Measurements from ENCODE around the gene C1QL3. TPM values are rescaled to one million over a fixed set of nuclear protein-coding genes. Genes with fewer than 3 reads are reported as not detected.

C1QL3 gene
- total and polyA plus RNA-seq, 2 experiments from 2014 or later = 0.34 to 2.3 TPM

DNA sequence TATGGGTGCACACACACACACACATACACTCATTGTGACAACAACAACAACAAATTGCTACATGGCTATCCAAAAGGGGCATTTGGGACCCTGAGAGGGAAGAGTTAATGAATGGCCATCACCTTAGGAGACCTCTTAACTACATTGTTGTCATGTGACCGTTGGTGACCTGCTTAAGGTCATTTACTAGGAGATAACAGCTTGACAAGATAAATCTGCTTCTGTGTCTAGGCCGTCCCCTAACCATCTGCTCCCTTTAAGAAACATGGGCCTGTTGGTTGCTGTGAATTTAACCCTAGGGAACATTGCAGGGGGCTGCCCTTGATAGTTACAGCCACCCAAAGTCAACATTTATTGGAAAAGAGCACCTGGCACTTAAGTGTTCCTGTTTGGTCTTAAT, 29.7 kb downstream of the C1QL3 start (continued):
- TF ChIP-seq, protein P1, sequence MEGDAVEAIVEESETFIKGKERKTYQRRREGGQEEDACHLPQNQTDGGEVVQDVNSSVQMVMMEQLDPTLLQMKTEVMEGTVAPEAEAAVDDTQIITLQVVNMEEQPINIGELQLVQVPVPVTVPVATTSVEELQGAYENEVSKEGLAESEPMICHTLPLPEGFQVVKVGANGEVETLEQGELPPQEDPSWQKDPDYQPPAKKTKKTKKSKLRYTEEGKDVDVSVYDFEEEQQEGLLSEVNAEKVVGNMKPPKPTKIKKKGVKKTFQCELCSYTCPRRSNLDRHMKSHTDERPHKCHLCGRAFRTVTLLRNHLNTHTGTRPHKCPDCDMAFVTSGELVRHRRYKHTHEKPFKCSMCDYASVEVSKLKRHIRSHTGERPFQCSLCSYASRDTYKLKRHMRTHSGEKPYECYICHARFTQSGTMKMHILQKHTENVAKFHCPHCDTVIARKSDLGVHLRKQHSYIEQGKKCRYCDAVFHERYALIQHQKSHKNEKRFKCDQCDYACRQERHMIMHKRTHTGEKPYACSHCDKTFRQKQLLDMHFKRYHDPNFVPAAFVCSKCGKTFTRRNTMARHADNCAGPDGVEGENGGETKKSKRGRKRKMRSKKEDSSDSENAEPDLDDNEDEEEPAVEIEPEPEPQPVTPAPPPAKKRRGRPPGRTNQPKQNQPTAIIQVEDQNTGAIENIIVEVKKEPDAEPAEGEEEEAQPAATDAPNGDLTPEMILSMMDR (conservative IDR thresholded peaks at IDR 0.05; ENCODE audit: low read depth in 2 of 2) = no peak
- TF ChIP-seq ZNF114 (CRISPR knock-in tag; IDR thresholded peaks at IDR 0.05) (no peak), EZH2 (IDR thresholded peaks at IDR 0.05; ENCODE audit: low read depth, unreplicated experiment) (no peak), EZH2phosphoT487 (IDR thresholded peaks at IDR 0.05; ENCODE audit: unreplicated experiment) (no peak), ZNF331 (CRISPR knock-in tag; IDR thresholded peaks at IDR 0.05; ENCODE audit: low read depth) (no peak)
- TF ChIP-seq, protein P2, sequence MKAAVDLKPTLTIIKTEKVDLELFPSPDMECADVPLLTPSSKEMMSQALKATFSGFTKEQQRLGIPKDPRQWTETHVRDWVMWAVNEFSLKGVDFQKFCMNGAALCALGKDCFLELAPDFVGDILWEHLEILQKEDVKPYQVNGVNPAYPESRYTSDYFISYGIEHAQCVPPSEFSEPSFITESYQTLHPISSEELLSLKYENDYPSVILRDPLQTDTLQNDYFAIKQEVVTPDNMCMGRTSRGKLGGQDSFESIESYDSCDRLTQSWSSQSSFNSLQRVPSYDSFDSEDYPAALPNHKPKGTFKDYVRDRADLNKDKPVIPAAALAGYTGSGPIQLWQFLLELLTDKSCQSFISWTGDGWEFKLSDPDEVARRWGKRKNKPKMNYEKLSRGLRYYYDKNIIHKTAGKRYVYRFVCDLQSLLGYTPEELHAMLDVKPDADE (IDR thresholded peaks at IDR 0.05) = no peak
- TF ChIP-seq, protein P3, sequence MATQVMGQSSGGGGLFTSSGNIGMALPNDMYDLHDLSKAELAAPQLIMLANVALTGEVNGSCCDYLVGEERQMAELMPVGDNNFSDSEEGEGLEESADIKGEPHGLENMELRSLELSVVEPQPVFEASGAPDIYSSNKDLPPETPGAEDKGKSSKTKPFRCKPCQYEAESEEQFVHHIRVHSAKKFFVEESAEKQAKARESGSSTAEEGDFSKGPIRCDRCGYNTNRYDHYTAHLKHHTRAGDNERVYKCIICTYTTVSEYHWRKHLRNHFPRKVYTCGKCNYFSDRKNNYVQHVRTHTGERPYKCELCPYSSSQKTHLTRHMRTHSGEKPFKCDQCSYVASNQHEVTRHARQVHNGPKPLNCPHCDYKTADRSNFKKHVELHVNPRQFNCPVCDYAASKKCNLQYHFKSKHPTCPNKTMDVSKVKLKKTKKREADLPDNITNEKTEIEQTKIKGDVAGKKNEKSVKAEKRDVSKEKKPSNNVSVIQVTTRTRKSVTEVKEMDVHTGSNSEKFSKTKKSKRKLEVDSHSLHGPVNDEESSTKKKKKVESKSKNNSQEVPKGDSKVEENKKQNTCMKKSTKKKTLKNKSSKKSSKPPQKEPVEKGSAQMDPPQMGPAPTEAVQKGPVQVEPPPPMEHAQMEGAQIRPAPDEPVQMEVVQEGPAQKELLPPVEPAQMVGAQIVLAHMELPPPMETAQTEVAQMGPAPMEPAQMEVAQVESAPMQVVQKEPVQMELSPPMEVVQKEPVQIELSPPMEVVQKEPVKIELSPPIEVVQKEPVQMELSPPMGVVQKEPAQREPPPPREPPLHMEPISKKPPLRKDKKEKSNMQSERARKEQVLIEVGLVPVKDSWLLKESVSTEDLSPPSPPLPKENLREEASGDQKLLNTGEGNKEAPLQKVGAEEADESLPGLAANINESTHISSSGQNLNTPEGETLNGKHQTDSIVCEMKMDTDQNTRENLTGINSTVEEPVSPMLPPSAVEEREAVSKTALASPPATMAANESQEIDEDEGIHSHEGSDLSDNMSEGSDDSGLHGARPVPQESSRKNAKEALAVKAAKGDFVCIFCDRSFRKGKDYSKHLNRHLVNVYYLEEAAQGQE (IDR thresholded peaks at IDR 0.05; ENCODE audit: unreplicated experiment) = no peak

DNA sequence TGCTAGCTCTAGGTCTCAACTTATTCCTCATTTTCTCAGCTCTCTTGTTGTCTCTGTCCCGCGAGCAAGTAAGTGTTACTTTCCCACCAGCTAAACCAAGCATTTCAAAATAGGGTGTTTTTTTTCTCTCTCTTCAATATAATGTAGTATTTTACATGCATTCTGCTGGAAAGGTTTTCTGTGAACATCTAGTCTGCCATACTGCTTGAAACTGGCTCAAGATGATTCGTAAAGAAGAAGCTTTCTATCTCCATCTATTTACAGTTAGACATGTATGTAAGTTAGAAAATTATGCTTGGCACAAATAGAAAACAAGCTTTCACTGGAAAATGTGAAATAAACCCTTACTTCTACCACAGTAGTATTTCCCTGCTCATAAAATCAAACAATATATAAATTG, 31.2 kb downstream of the C1QL3 start:
- ATAC-seq (no peak), DNase-seq (ENCODE audit: low spot score) (no peak)
- no peak overlapping the region for H3K4me2 ChIP-seq
- Mint-ChIP-seq H3K36me3 (ENCODE audit: low read depth) (no peaks in the 10 kb centered on the region), H3K27ac (no peak overlapping the region), H3K4me1 (no peaks in the 10 kb centered on the region; the same call in 2 of the 3 replicates), H3K9me3 (no peaks in the 10 kb centered on the region), H3K27me3 (ENCODE audit: insufficient read depth, low read depth, poor library complexity) (no peaks in the 10 kb centered on the region), H3K4me3 (no peak overlapping the region)
- no peaks in the 10 kb centered on the region for H3K36me3 ChIP-seq (ENCODE audit: insufficient read depth)
- no peaks in the 10 kb centered on the region for H3K79me2 ChIP-seq (replicated peaks; ENCODE audit: insufficient read depth)
- H3K4me3 ChIP-seq = no peak overlapping the region
- H3K4me1 ChIP-seq (ENCODE audit: insufficient read depth) = no peaks in the 10 kb centered on the region
- H3K9me2 ChIP-seq (ENCODE audit: insufficient read depth) = no peaks in the 10 kb centered on the region
- H3F3A ChIP-seq (replicated peaks; ENCODE audit: low read depth) = no peaks in the 10 kb centered on the region
- no peaks in the 10 kb centered on the region for H3K27me3 ChIP-seq (ENCODE audit: insufficient read depth)
- H2AFZ ChIP-seq = no peak overlapping the region
- H3K27ac ChIP-seq (ENCODE audit: low read depth) = no peak overlapping the region
- H4K20me1 ChIP-seq (replicated peaks; ENCODE audit: insufficient read depth) = no peaks in the 10 kb centered on the region
- TF ChIP-seq ZNF114 (CRISPR knock-in tag; IDR thresholded peaks at IDR 0.05) (no peak), JUNB (IDR thresholded peaks at IDR 0.05; ENCODE audit: unreplicated experiment) (no peak), EZH2 (IDR thresholded peaks at IDR 0.05; ENCODE audit: low read depth, unreplicated experiment) (no peak), POLR2AphosphoS5 (IDR thresholded peaks at IDR 0.05; ENCODE audit: low read depth) (no peak), CREB1 (CRISPR knock-in tag; IDR thresholded peaks at IDR 0.05; ENCODE audit: low read depth) (no peak), ZNF331 (CRISPR knock-in tag; IDR thresholded peaks at IDR 0.05; ENCODE audit: low read depth) (no peak)
- TF ChIP-seq, protein P2 (IDR thresholded peaks at IDR 0.05) = no peak
- TF ChIP-seq, protein P3 (IDR thresholded peaks at IDR 0.05; ENCODE audit: unreplicated experiment) = no peak
